Effector memory CD4-positive, alpha-beta T cell (primary cell): ENCODE results near the gene SETD4.

Experiments
- DNase-seq, 3 donors: peaks; one replicate each; pipeline ENCODE4 v3.0.0-alpha.2; 2020
- H3K27ac ChIP-seq: 2 replicates; pipeline ENCODE4 v1.7.0; 2013; ENCODE audit warnings: mild to moderate bottlenecking, low read length, moderate library complexity; ENCODE audit not compliant: insufficient read depth, poor library complexity, severe bottlenecking
- H3K27me3 ChIP-seq: replicated peaks from 2 replicates; pipeline ENCODE4 v1.7.0; 2013; ENCODE audit warnings: mild to moderate bottlenecking, low read length; ENCODE audit not compliant: insufficient read depth, control insufficient read depth, poor library complexity, severe bottlenecking
- H3K36me3 ChIP-seq: 2 replicates; pipeline ENCODE4 v1.7.0; 2013; ENCODE audit warnings: mild to moderate bottlenecking, low read length, moderate library complexity; ENCODE audit not compliant: control insufficient read depth, insufficient read depth
- H3K4me1 ChIP-seq: 2 replicates; pipeline ENCODE4 v1.7.0; 2013; ENCODE audit warnings: low read length, mild to moderate bottlenecking; ENCODE audit not compliant: control insufficient read depth, insufficient read depth, poor library complexity, severe bottlenecking
- H3K4me3 ChIP-seq: 2 replicates; pipeline ENCODE4 v1.7.0; 2013; ENCODE audit warnings: low read length, low read depth, mild to moderate bottlenecking; ENCODE audit not compliant: insufficient read depth, poor library complexity, severe bottlenecking
- H3K9me3 ChIP-seq: 2 replicates; pipeline ENCODE4 v1.7.0; 2013; ENCODE audit warnings: mild to moderate bottlenecking, low read length, moderate library complexity; ENCODE audit not compliant: control insufficient read depth

SETD4 gene

GRCh38 chr21:36069713-36070583, 9.6 kb upstream of the SETD4 start, which contains the start of gene CBR1:
CBR1 (plus strand) TSS chr21:36070024; CDS start chr21:36070116, 92 bp downstream.
- Histone ChIP-seq H3K4me1 (peaks cover 13% of the 10 kb centered on the region), H3K27me3 (no peaks in the 10 kb centered on the region), H3K4me3 (peak within 1 kb of the TSS; percentile 69), H3K27ac (peak within 1 kb of the TSS; percentile 62), H3K9me3 (no peaks in the 10 kb centered on the region), H3K36me3 (peaks cover 7% of the 10 kb centered on the region)
- DNase-seq = peak; percentile 76 to 82 (median 76)

- DNase-seq = no peak
- no peaks in the 10 kb centered on the region for H3K9me3 ChIP-seq
- H3K4me1 ChIP-seq = peaks cover 13% of the 10 kb centered on the region
- H3K36me3 ChIP-seq = peaks cover 7% of the 10 kb centered on the region
- no peak overlapping the region for H3K4me3 ChIP-seq
- no peaks in the 10 kb centered on the region for H3K27me3 ChIP-seq
- H3K27ac ChIP-seq = no peak overlapping the region
These were observed 8.5 kb upstream of the SETD4 start for GRCh38 chr21:36068748-36069398.

GRCh38 chr21:36065497-36066036, 5.2 kb upstream of the SETD4 start:
- H3K36me3 ChIP-seq = no peaks in the 10 kb centered on the region
- H3K27me3 ChIP-seq = no peaks in the 10 kb centered on the region
- H3K27ac ChIP-seq = no peak overlapping the region
- H3K4me1 ChIP-seq = peaks cover 11% of the 10 kb centered on the region
- no peak for DNase-seq
- no peaks in the 10 kb centered on the region for H3K9me3 ChIP-seq
- no peak overlapping the region for H3K4me3 ChIP-seq

- H3K4me1 ChIP-seq = no peaks in the 10 kb centered on the region
- no peaks in the 10 kb centered on the region for H3K9me3 ChIP-seq
- H3K27me3 ChIP-seq = no peaks in the 10 kb centered on the region
- H3K27ac ChIP-seq = no peak overlapping the region
- no peaks in the 10 kb centered on the region for H3K36me3 ChIP-seq
- H3K4me3 ChIP-seq = no peak overlapping the region
- DNase-seq = no peak
These were observed 3.7 kb upstream of the SETD4 start for GRCh38 chr21:36064085-36064460.

- Histone ChIP-seq H3K4me1 (no peaks in the 10 kb centered on the region), H3K36me3 (no peaks in the 10 kb centered on the region), H3K27me3 (no peaks in the 10 kb centered on the region), H3K4me3 (no peak overlapping the region), H3K27ac (no peak overlapping the region), H3K9me3 (no peaks in the 10 kb centered on the region)
- no peak for DNase-seq
These were observed 3.2 kb upstream of the SETD4 start for GRCh38 chr21:36063375-36064084.

GRCh38 chr21:36061445-36061844, 1.1 kb upstream of the SETD4 start:
- Histone ChIP-seq H3K36me3 (peaks cover 16% of the 10 kb centered on the region), H3K27me3 (no peaks in the 10 kb centered on the region), H3K27ac (no peak overlapping the region), H3K4me3 (no peak overlapping the region), H3K9me3 (no peaks in the 10 kb centered on the region), H3K4me1 (no peaks in the 10 kb centered on the region)
- DNase-seq = no peak

GRCh38 chr21:36059823-36060158, 535 bp downstream of the SETD4 start:
- no peak for DNase-seq
- Histone ChIP-seq H3K4me3 (peak overlapping the region; percentile 89), H3K4me1 (no peaks in the 10 kb centered on the region), H3K36me3 (peaks cover 32% of the 10 kb centered on the region), H3K27ac (peak overlapping the region; percentile 86), H3K27me3 (no peaks in the 10 kb centered on the region), H3K9me3 (no peaks in the 10 kb centered on the region)

- Histone ChIP-seq H3K27me3 (no peaks in the 10 kb centered on the region), H3K4me1 (peaks cover 3% of the 10 kb centered on the region), H3K9me3 (no peaks in the 10 kb centered on the region), H3K36me3 (peaks cover 52% of the 10 kb centered on the region), H3K27ac (no peak overlapping the region), H3K4me3 (no peak overlapping the region)
- DNase-seq = no peak
These were observed 4.8 kb downstream of the SETD4 start for GRCh38 chr21:36055551-36055950.

GRCh38 chr21:36053715-36054062, 6.6 kb downstream of the SETD4 start:
- no peak overlapping the region for H3K4me3 ChIP-seq
- H3K9me3 ChIP-seq = no peaks in the 10 kb centered on the region
- peaks cover 59% of the 10 kb centered on the region for H3K36me3 ChIP-seq
- H3K27ac ChIP-seq = no peak overlapping the region
- H3K4me1 ChIP-seq = peaks cover 3% of the 10 kb centered on the region
- H3K27me3 ChIP-seq = no peaks in the 10 kb centered on the region
- DNase-seq = no peak
